Hepatocyte (in vitro differentiated cells): ENCODE data around the gene TMEM255B. TPM values are rescaled to one million over a fixed set of nuclear protein-coding genes. Genes with fewer than 3 reads are reported as not detected.

Experiments
- DNase-seq: peaks from one replicate; pipeline ENCODE4 v3.0.0-alpha.2; 2016; ENCODE audit warnings: low spot score
- H2AFZ ChIP-seq: fragments of 200-600 bp; sonication (generic); 2 replicates; pipeline ENCODE4 v1.6.0; 2016; ENCODE audit warnings: antibody characterized with exemption, mild to moderate bottlenecking
- H3K27ac ChIP-seq: fragments of 200-600 bp; sonication (generic); 2 replicates; pipeline ENCODE4 v1.5.1; 2016; ENCODE audit warnings: mild to moderate bottlenecking
- H3K27me3 ChIP-seq: fragments of 200-600 bp; sonication (generic); 2 replicates; pipeline ENCODE4 v1.6.1; 2016
- H3K36me3 ChIP-seq: fragments of 200-600 bp; sonication (generic); replicated peaks from 2 replicates; pipeline ENCODE4 v1.5.1; 2016; ENCODE audit warnings: low read depth; ENCODE audit not compliant: insufficient read depth
- H3K4me1 ChIP-seq: fragments of 200-600 bp; sonication (generic); 2 replicates; pipeline ENCODE4 v1.5.1; 2016; ENCODE audit warnings: mild to moderate bottlenecking, moderate library complexity; ENCODE audit not compliant: insufficient read depth
- H3K4me2 ChIP-seq: fragments of 200-600 bp; sonication (generic); 2 replicates; pipeline ENCODE4 v1.6.0; 2016
- H3K4me3 ChIP-seq: fragments of 200-600 bp; sonication (generic); 2 replicates; pipeline ENCODE4 v1.5.1; 2016; ENCODE audit warnings: mild to moderate bottlenecking
- H3K79me2 ChIP-seq: fragments of 200-600 bp; sonication (generic); 2 replicates; pipeline ENCODE4 v1.6.0; 2017; ENCODE audit warnings: mild to moderate bottlenecking
- H3K9me2 ChIP-seq: fragments of 200-600 bp; sonication (generic); replicated peaks from 2 replicates; pipeline ENCODE4 v1.6.0; 2017; ENCODE audit warnings: mild to moderate bottlenecking; ENCODE audit not compliant: insufficient read depth
- H3K9me3 ChIP-seq: fragments of 200-600 bp; sonication (generic); 2 replicates; pipeline ENCODE4 v1.5.1; 2016; ENCODE audit warnings: low read depth, mild to moderate bottlenecking
- H4K20me1 ChIP-seq: fragments of 200-600 bp; sonication (generic); 2 replicates; pipeline ENCODE4 v1.6.0; 2016; ENCODE audit warnings: mild to moderate bottlenecking; ENCODE audit not compliant: insufficient read depth, poor library complexity, severe bottlenecking
- CTCF ChIP-seq: fragments of 200-600 bp; sonication (generic); IDR thresholded peaks from 2 replicates; pipeline ENCODE4 v1.5.1; 2016; ENCODE audit warnings: antibody characterized with exemption, mild to moderate bottlenecking; ENCODE audit not compliant: poor library complexity
- EZH2 ChIP-seq: fragments of 200-600 bp; sonication (generic); IDR thresholded peaks from 2 replicates; pipeline ENCODE4 v1.6.1; 2016; ENCODE audit warnings: antibody characterized with exemption, mild to moderate bottlenecking, borderline replicate concordance
- EZH2phosphoT487 ChIP-seq: fragments of 200-600 bp; sonication (generic); IDR thresholded peaks from one replicate; pipeline ENCODE4 v1.6.1; 2018; ENCODE audit warnings: antibody characterized with exemption, mild to moderate bottlenecking, low read depth, moderate library complexity; ENCODE audit not compliant: unreplicated experiment, severe bottlenecking
- WGBS: methylation state at CpG from one replicate; pipeline ENCODE4 v1.1.6; 2016; ENCODE audit warnings: low lambda C conversion rate; ENCODE audit errors: missing lambda C conversion rate; 5-methylcytosine and 5-hydroxymethylcytosine counted together
- polyA plus RNA-seq: library from polyadenylated mRNA; unstranded; fragments of >200 nt; fragmentation: Nextera tagmentation; extraction: Ambion mirVana; gene quantifications from 2 replicates; pipeline ENCODE4 v1.2.1, GENCODE V29; 2016
- total RNA-seq: library from RNA; depleted of rRNA; stranded (reverse); fragments of >200 nt; gene quantifications from 2 replicates; pipeline ENCODE4 v1.2.3, GENCODE V29; 2014

Gene TMEM255B
- total and polyA plus RNA-seq, 2 experiments from 2014 or later, result 0.10 to 4.0 TPM

GRCh38 chr13:113850722-113851479 lies 91.9 kb downstream of the TMEM255B start:
- H3K4me2 ChIP-seq, result no peak overlapping the region
- H3K9me3 ChIP-seq, result no peaks in the 10 kb centered on the region
- no peak overlapping the region for H2AFZ ChIP-seq
- DNase-seq, result no peak
- no peaks in the 10 kb centered on the region for H3K27me3 ChIP-seq
- H3K9me2 ChIP-seq, result no peaks in the 10 kb centered on the region
- WGBS, result 100% methylated on average over 3 of the region's 3 CpGs
- H3K4me3 ChIP-seq, result no peak overlapping the region
- H3K4me1 ChIP-seq, result peaks cover 25% of the 10 kb centered on the region
- TF ChIP-seq EZH2, result no peak
- TF ChIP-seq CTCF, result no peak
- no peaks in the 10 kb centered on the region for H4K20me1 ChIP-seq
- H3K79me2 ChIP-seq, result peaks cover 58% of the 10 kb centered on the region
- no peak overlapping the region for H3K27ac ChIP-seq
- H3K36me3 ChIP-seq, result no peaks in the 10 kb centered on the region

GRCh38 chr13:113851480-113851803 lies 92.4 kb downstream of the TMEM255B start:
- Histone ChIP-seq H3K4me1 (peaks cover 25% of the 10 kb centered on the region), H3K36me3 (no peaks in the 10 kb centered on the region), H4K20me1 (no peaks in the 10 kb centered on the region), H3K4me3 (no peak overlapping the region), H3K9me2 (no peaks in the 10 kb centered on the region), H3K9me3 (no peaks in the 10 kb centered on the region), H3K27me3 (no peaks in the 10 kb centered on the region), H3K4me2 (no peak overlapping the region), H3K79me2 (peaks cover 64% of the 10 kb centered on the region), H2AFZ (no peak overlapping the region), H3K27ac (no peak overlapping the region)
- TF ChIP-seq EZH2 (no peak), CTCF (no peak), EZH2phosphoT487 (no peak)
- 100% methylated on average over 1 of the region's 1 CpG for WGBS
- no peak for DNase-seq

GRCh38 chr13:113851826-113852535 lies 93.0 kb downstream of the TMEM255B start:
- Histone ChIP-seq H3K79me2 (peaks cover 67% of the 10 kb centered on the region), H3K9me3 (no peaks in the 10 kb centered on the region), H3K4me3 (no peak overlapping the region), H2AFZ (no peak overlapping the region), H3K27me3 (no peaks in the 10 kb centered on the region), H3K27ac (no peak overlapping the region), H4K20me1 (no peaks in the 10 kb centered on the region), H3K36me3 (no peaks in the 10 kb centered on the region), H3K4me1 (peaks cover 29% of the 10 kb centered on the region), H3K4me2 (no peak overlapping the region), H3K9me2 (no peaks in the 10 kb centered on the region)
- no peak for DNase-seq
- TF ChIP-seq CTCF, result no peak
- no peak for TF ChIP-seq EZH2
- no peak for TF ChIP-seq EZH2phosphoT487
- 95% methylated on average over 23 of the region's 23 CpGs for WGBS
